Motor neuron (in vitro differentiated cells): ENCODE results near the gene CDCP2. TPM values are rescaled to one million over a fixed set of nuclear protein-coding genes. Genes with fewer than 3 reads are reported as not detected.
A peak's percentile ranks its signal among the peaks of the same experiment; 100 is the strongest.

ENCODE experiments used
- ATAC-seq, 8 experiments: fragments of 200-7000 bp; cut with Tn5 transposase; replicated peaks in 6 of 8; 2 replicates each; pipeline ENCODE4 v1.8.0; 2021; ENCODE audit warnings: mild to moderate bottlenecking in 8 of 8, moderate library complexity in 8 of 8
- H3K27ac ChIP-seq, 2 donors: fragments of 250-450 bp; sonication (Bioruptor Pico); 2 replicates each; pipeline ENCODE4 v1.9.0; 2021; ENCODE audit warnings: antibody characterized with exemption in 2 of 2, mild to moderate bottlenecking in 2 of 2, moderate library complexity in 1 of 2
- H3K4me1 ChIP-seq, 2 donors: fragments of 250-450 bp; sonication (Bioruptor Pico); replicated peaks in 1 of 2; 2 replicates each; pipeline ENCODE4 v1.6.1; 2021; ENCODE audit warnings: antibody characterized with exemption in 2 of 2, mild to moderate bottlenecking in 2 of 2, moderate library complexity in 1 of 2
- H3K4me3 ChIP-seq, 5 donors: fragments of 250-450 bp; sonication (Bioruptor Pico); 2 replicates each; pipeline ENCODE4 v1.9.0; 2021; ENCODE audit warnings: antibody characterized with exemption in 5 of 5, mild to moderate bottlenecking in 5 of 5, moderate library complexity in 4 of 5
- WGBS, 10 experiments: fragments of 450-650 bp; shearing (Covaris generic); methylation state at CpG; one replicate each; pipeline ENCODE4 v1.0.0; 2022; 5-methylcytosine and 5-hydroxymethylcytosine counted together
- in situ Hi-C, 9 experiments: fragments of 400-800 bp; cut with MboI; loops; one replicate each; pipeline ENCODE4 v1.15.0; 2021; ENCODE audit warnings: low sequenced_read_pairs in 9 of 9, low pct_unique_long_range_greater_than_20kb in 2 of 9; ENCODE audit not compliant: unreplicated experiment in 9 of 9
- total RNA-seq, 8 experiments: library from RNA; unstranded; fragments of 300-600 nt; gene quantifications; 2 replicates each; pipeline versions ENCODE4 v1.2.3 to v1.2.4, GENCODE V29; 2022

The CDCP2 gene
- total RNA-seq, 8 experiments from 2014 or later: 0.09 to 0.21 (median 0.15) TPM; not detected in 4

- Histone ChIP-seq H3K4me1 (peaks cover 32 to 43% of the 10 kb centered on the region in 2 donors), H3K27ac (no peak overlapping the region), H3K4me3 (no peak overlapping the region)
- in situ Hi-C loops: no loop called here
- ATAC-seq: no peak
- 67 to 100% (median 79%) methylated on average over 1 to 3 of the region's 3 CpGs; no CpG with 5 or more reads in 2 of the 10 experiments for WGBS, 10 experiments
These were observed 37.3 kb downstream of the CDCP2 start for GRCh38 chr1:54115520-54115919.

- WGBS, 10 experiments: 0 to 70% (median 26%) methylated on average over 1 to 5 of the region's 6 CpGs; no CpG with 5 or more reads in 2 of the 10 experiments
- Histone ChIP-seq H3K4me3 (no peak overlapping the region), H3K27ac (peak overlapping the region; percentile 33 to 41), H3K4me1 (peaks cover 32 to 43% of the 10 kb centered on the region in 2 donors)
- peak in 5 of 8 experiments; percentile 68 to 88 (median 81) for ATAC-seq
- in situ Hi-C loops: no loop called here
These were observed 37.8 kb downstream of the CDCP2 start for GRCh38 chr1:54114955-54115354.

DNA sequence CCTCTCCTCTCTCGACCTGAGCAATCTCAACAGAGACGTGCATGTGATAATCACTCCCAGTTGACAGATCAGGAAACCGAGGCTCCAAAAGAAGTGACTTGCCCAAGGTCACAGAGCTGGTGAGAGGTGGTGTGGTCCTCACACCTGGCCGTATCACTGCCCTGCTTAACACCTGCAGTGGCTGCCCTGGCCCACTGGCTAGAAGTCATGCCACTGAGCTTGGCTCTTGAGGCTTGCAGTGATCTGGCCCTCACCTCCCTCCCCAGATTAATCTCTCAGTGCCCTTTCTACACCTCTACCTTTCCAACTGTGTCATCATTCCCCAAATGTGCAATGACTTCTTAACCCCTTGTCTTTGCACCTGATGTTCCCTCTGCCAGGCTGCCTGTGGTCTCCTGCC lies 38.8 kb downstream of the CDCP2 start:
- H3K27ac ChIP-seq: peak overlapping the region; percentile 33 to 41
- in situ Hi-C loops: no loop called here
- H3K4me3 ChIP-seq: no peak overlapping the region
- WGBS, 10 experiments: 20 to 94% (median 80%) methylated on average over 1 to 4 of the region's 4 CpGs; no CpG with 5 or more reads in 3 of the 10 experiments
- no peak for ATAC-seq
- peaks cover 32 to 42% of the 10 kb centered on the region in 2 donors for H3K4me1 ChIP-seq

- in situ Hi-C loops: no loop called here
- H3K4me1 ChIP-seq: peaks cover 20 to 30% of the 10 kb centered on the region in 2 donors
- H3K4me3 ChIP-seq: no peak overlapping the region
- H3K27ac ChIP-seq: no peak overlapping the region
- 67 to 100% (median 92%) methylated on average over 2 to 4 of the region's 5 CpGs; no CpG with 5 or more reads in 1 of the 10 experiments for WGBS, 10 experiments
- ATAC-seq: no peak
These were observed 40.0 kb downstream of the CDCP2 start for GRCh38 chr1:54112705-54113368.

DNA sequence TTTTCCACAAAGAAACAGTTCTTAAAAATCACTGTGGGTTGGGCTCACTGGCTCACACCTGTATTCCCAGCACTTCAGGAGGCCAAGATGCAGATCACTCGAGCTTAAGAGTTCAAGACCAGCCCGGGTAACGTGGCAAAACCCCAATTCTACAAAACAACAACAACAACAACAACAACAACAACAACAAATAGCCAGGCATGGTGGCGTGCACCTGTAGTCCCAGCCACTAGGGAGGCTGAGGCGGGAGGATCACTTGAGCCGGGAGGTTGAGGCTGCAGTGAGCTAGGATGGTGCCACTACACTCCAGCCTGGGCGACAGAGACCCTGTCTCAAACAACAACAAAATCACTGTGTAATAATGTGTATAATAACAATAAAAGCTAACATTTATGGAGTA lies 40.8 kb downstream of the CDCP2 start:
- no peak for ATAC-seq
- Histone ChIP-seq H3K4me1 (peaks cover 18 to 28% of the 10 kb centered on the region in 2 donors), H3K27ac (no peak overlapping the region), H3K4me3 (no peak overlapping the region)
- in situ Hi-C loops: no loop called here
- WGBS, 10 experiments: 58 to 100% (median 87%) methylated on average over 2 to 7 of the region's 7 CpGs; no CpG with 5 or more reads in 3 of the 10 experiments

DNA sequence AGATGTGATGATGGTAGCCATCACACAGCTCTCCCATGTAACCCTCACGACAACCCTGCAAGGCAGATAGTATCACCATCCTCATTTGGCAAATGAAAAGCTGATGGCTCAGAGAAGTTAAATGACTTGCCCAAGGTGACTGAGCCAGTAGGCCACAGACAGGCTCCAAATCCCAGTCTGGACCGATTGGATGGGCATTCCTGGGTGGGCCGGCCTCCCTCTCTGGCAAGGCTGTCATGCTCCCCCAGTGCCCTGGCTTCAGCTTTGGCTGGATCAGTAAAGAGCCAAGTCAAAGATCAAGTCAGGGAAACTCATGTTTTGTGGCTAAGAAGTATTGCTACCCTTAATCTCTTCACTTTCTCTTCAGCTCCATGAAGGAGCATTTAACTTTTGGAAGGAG lies 41.2 kb downstream of the CDCP2 start:
- Histone ChIP-seq H3K4me3 (no peak overlapping the region), H3K4me1 (peaks cover 18 to 28% of the 10 kb centered on the region in 2 donors), H3K27ac (no peak overlapping the region)
- WGBS, 10 experiments: 17 to 92% (median 86%) methylated on average over 1 to 3 of the region's 3 CpGs; no CpG with 5 or more reads in 4 of the 10 experiments
- in situ Hi-C loops: no loop called here
- no peak for ATAC-seq

DNA sequence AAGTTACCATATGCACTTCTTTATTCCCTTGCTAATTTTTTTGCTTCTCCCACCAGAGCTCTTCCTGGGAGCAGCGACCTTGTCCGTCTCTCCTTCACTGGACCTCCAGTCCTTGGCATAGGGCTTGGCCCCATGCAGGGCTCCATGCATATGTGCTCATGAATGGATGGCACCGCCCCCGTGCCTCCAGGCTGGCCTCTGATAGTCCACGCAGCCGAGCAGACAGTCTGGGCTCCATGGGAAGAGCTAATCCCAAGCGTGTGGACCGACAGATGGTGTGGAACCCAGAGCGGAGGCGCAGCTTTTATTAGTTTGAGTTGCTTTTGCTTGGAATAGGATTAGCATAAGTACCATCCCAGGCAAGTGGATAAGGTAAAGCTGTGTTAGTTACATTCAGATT lies 41.8 kb downstream of the CDCP2 start:
- H3K4me3 ChIP-seq: no peak overlapping the region
- in situ Hi-C loops: no loop called here
- peaks cover 18 to 28% of the 10 kb centered on the region in 2 donors for H3K4me1 ChIP-seq
- no peak overlapping the region for H3K27ac ChIP-seq
- 52 to 100% (median 82%) methylated on average over 1 to 10 of the region's 10 CpGs; no CpG with 5 or more reads in 4 of the 10 experiments for WGBS, 10 experiments
- ATAC-seq: peak in 3 of 8 experiments; percentile 47 to 56 (median 54)

DNA sequence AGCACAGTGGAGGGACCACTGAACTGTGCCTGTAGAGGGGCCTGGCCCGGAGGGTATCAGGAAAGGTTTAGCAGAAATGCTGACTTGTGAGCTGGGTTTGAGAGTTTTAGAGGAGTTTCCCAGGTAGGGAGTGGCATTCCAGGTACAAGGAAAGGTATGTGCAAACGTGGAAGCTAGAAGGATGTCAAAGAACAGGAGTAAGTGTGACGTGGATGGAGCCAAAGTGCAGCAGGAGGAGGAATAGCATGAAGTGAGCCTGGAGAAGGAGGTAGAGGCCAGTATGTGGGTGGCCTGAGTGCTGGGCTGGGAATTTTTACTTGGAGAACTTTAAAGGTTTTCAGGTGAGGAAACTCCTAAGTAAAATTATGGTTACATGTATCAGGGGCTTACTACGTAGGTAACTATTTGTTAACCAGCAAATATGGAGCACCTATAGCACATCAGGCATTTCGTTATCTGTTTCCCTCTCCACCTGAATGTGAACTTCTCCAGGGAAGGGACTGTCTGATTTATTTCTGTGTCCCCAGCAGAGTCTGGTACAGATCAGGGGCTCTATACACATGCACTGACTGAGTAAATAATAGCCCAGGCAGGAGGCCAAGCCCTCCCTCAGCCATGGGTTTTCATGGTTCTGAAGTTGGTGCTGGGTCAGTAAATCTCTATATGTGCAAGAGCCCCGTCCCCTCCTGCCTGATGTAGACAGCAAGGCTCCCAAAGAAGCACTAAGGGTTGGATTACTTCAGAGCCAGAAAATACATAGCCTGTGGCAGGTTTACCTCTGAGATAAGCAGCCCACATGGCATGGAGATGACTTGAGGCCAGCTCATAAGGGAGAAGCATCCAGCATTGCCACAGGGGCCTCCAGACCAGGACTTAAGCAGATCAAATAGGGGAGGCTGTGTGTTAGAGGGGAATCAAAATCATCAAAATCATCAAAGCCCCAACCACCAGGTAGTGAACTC lies 43.4 kb downstream of the CDCP2 start:
- in situ Hi-C loops: no loop called here
- no peak overlapping the region for H3K27ac ChIP-seq
- ATAC-seq: peak in 2 of 8 experiments; percentile 41 to 79
- 61 to 100% (median 85%) methylated on average over 1 to 6 of the region's 6 CpGs; no CpG with 5 or more reads in 1 of the 10 experiments for WGBS, 10 experiments
- H3K4me3 ChIP-seq: no peak overlapping the region
- H3K4me1 ChIP-seq: peaks cover 6 to 13% of the 10 kb centered on the region in 2 donors

- in situ Hi-C loops: no loop called here
These were observed 44.6 kb downstream of the CDCP2 start for GRCh38 chr1:54108156-54108555.

GRCh38 chr1:54107131-54107530 lies 45.7 kb downstream of the CDCP2 start:
- Histone ChIP-seq H3K27ac (no peak overlapping the region), H3K4me1 (peaks cover 0 to 4% of the 10 kb centered on the region in 2 donors), H3K4me3 (no peak overlapping the region)
- in situ Hi-C loops: no loop called here
- ATAC-seq: peak in 2 of 8 experiments; percentile 23 to 29
- WGBS, 10 experiments: 33 to 100% (median 73%) methylated on average over 1 to 2 of the region's 2 CpGs; no CpG with 5 or more reads in 2 of the 10 experiments

More at GRCh38 chr1:54108156-54108555, 44.6 kb downstream of the CDCP2 start:
- 75 to 100% (median 94%) methylated on average over 1 to 3 of the region's 3 CpGs; no CpG with 5 or more reads in 2 of the 10 experiments for WGBS, 10 experiments
- H3K4me3 ChIP-seq: no peak overlapping the region
- no peak overlapping the region for H3K27ac ChIP-seq
- ATAC-seq: no peak
- peaks cover 0 to 8% of the 10 kb centered on the region in 2 donors for H3K4me1 ChIP-seq

DNA sequence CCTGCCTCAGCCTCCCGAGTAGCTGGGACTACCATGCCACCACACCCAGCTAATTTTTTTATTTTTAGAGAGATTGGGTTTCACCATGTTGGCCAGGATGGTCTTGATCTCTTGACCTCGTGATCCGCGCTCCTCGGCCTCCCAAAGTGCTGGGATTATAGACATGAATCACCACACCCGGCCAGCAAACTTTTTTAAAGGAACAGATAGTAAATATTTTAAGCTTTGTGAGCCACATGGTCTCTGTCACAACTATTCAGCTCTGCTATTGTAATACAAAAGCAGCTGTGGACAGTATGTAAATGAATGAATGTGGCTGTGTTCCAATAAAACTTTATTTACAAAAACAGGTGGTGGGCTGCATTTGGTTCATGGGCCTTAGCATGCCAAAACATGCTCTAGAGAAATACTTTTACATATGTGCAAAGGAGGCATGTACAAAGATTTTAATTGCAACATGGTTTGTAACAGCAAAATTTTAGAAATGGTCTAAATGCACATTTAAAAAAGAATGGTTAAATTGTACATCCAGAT lies 47.0 kb downstream of the CDCP2 start:
- peak in 3 of 8 experiments; percentile 36 to 88 (median 79) for ATAC-seq
- H3K27ac ChIP-seq: no peak overlapping the region
- H3K4me3 ChIP-seq: no peak overlapping the region
- in situ Hi-C loops: no loop called here
- no peaks in the 10 kb centered on the region for H3K4me1 ChIP-seq
- 3 to 88% (median 73%) methylated on average over 1 to 6 of the region's 6 CpGs; no CpG with 5 or more reads in 3 of the 10 experiments for whole genome bisulfite sequencing, 10 experiments

DNA sequence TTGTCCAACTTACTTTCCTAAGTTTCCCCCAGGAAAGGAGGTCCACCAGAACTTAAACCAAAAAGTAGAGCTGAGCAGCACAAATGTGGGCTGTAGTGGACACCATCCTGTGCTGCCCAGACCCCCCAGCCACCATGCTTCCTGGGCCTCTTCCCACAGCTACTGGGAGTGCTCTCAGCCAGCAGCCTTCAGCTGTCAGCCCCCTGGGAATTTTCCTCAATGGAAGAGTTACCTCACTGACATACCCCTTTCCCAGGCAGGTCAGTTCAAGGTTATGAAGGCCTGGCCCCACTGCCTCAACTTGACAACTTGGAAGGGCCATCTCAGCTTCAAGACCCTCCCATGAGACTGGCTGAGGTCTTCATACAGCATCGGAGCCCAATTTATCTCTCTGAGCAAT lies 47.7 kb downstream of the CDCP2 start:
- no peak for ATAC-seq
- Histone ChIP-seq H3K4me1 (no peaks in the 10 kb centered on the region), H3K27ac (no peak overlapping the region), H3K4me3 (no peak overlapping the region)
- 86 to 100% (median 100%) methylated on average over 1 of the region's 1 CpG; no CpG with 5 or more reads in 4 of the 10 experiments for WGBS, 10 experiments
- in situ Hi-C loops: no loop called here
